GM15510 (cell line): ENCODE results near the gene HOGA1.
A peak's percentile ranks its signal among the peaks of the same experiment; 100 is the strongest.

Source experiments
- POLR2A ChIP-seq: IDR thresholded peaks from 3 replicates; pipeline ENCODE4 v1.6.1; 2011; ENCODE audit warnings: borderline replicate concordance; ENCODE audit not compliant: insufficient read length; ENCODE audit errors: extremely low read depth

The HOGA1 gene

GRCh38 chr10:97618733-97619132 is 34.5 kb downstream of the HOGA1 start:
- no peak for TF ChIP-seq POLR2A

- TF ChIP-seq POLR2A, result no peak
Measured at GRCh38 chr10:97623277-97623676, 39.1 kb downstream of the HOGA1 start.

- TF ChIP-seq POLR2A, result no peak
Measured at GRCh38 chr10:97627731-97628130, 43.5 kb downstream of the HOGA1 start.

- no peak for TF ChIP-seq POLR2A
Measured at GRCh38 chr10:97628228-97628627, 44.0 kb downstream of the HOGA1 start.

GRCh38 chr10:97629289-97629688 is 45.1 kb downstream of the HOGA1 start:
- TF ChIP-seq POLR2A, result no peak

- TF ChIP-seq POLR2A, result no peak
Measured at GRCh38 chr10:97631098-97631497, 46.9 kb downstream of the HOGA1 start.

GRCh38 chr10:97632949-97633884 is 49.0 kb downstream of the HOGA1 start, which contains the start of gene MORN4:
TSS of gene MORN4 (minus strand) at chr10:97633500. CDS start at chr10:97619653, 13,847 bp downstream.
- TF ChIP-seq POLR2A, result peak; percentile 52

GRCh38 chr10:97633921-97634320 is 49.7 kb downstream of the HOGA1 start:
- no peak for TF ChIP-seq POLR2A

GRCh38 chr10:97635577-97635976 is 51.4 kb downstream of the HOGA1 start:
- TF ChIP-seq POLR2A, result no peak

GRCh38 chr10:97640174-97640867 is 56.1 kb downstream of the HOGA1 start, which contains the start of gene PI4K2A:
TSS of gene PI4K2A (plus strand) at chr10:97640671. CDS start at chr10:97640743, 72 bp downstream.
- peak; percentile 59 for TF ChIP-seq POLR2A

GRCh38 chr10:97640868-97641811 is 57.0 kb downstream of the HOGA1 start:
- no peak for TF ChIP-seq POLR2A

GRCh38 chr10:97643441-97643985 is 59.3 kb downstream of the HOGA1 start:
- no peak for TF ChIP-seq POLR2A

- no peak for TF ChIP-seq POLR2A
Measured at GRCh38 chr10:97644936-97645335, 60.7 kb downstream of the HOGA1 start.

GRCh38 chr10:97647556-97647955 is 63.4 kb downstream of the HOGA1 start:
- no peak for TF ChIP-seq POLR2A

GRCh38 chr10:97648562-97649404 is 64.6 kb downstream of the HOGA1 start:
- no peak for TF ChIP-seq POLR2A
